ENCODE measurements around the gene ZBTB17. TPM values are rescaled to one million over a fixed set of nuclear protein-coding genes. Genes with fewer than 3 reads are reported as not detected.
A peak's percentile ranks its signal among the peaks of the same experiment; 100 is the strongest.
"Not testable (repeated sequence)": the region's sequence is repeated elsewhere in the genome, so short reads cannot be mapped to it uniquely, and the experiment has no call there.

The ZBTB17 gene
- total RNA-seq, 4 donors from 2014 or later, result 52.1 to 138 (median 56.6) TPM

- peaks cover 0 to 61% (median 0%) of the 10 kb centered on the region in 3 donors for H3K36me3 ChIP-seq
- peak in 1 of 3 donors; percentile 10 for DNase-seq
Measured at GRCh38 chr1:15918962-15919715, 56.8 kb downstream of the ZBTB17 start.

GRCh38 chr1:15916916-15917315, 59.0 kb downstream of the ZBTB17 start:
- no peak overlapping the region for H3K4me3 ChIP-seq
- DNase-seq, result no peak
- peaks cover 0 to 4% (median 0%) of the 10 kb centered on the region in 4 donors for H3K4me1 ChIP-seq
- no peaks in the 10 kb centered on the region for H3K27me3 ChIP-seq
- H3K27ac ChIP-seq, result no peak overlapping the region
- TF ChIP-seq CTCF (IDR thresholded peaks at IDR 0.05) (no peak), POLR2A (IDR thresholded peaks at IDR 0.05) (no peak)
- no peaks in the 10 kb centered on the region for H3K9me3 ChIP-seq
- peaks cover 0 to 63% (median 0%) of the 10 kb centered on the region in 3 donors for H3K36me3 ChIP-seq

More at GRCh38 chr1:15918962-15919715, 56.8 kb downstream of the ZBTB17 start:
- Histone ChIP-seq H3K27ac (no peak overlapping the region), H3K4me3 (no peak overlapping the region), H3K4me1 (peaks cover 0 to 4% (median 0%) of the 10 kb centered on the region in 4 donors), H3K9me3 (no peaks in the 10 kb centered on the region), H3K27me3 (no peaks in the 10 kb centered on the region)
- TF ChIP-seq CTCF (IDR thresholded peaks at IDR 0.05) (no peak), POLR2A (IDR thresholded peaks at IDR 0.05) (no peak)

GRCh38 chr1:15916417-15916816, 59.5 kb downstream of the ZBTB17 start:
- H3K27me3 ChIP-seq, result no peaks in the 10 kb centered on the region
- H3K36me3 ChIP-seq, result peaks cover 0 to 63% (median 0%) of the 10 kb centered on the region in 3 donors
- H3K9me3 ChIP-seq, result no peaks in the 10 kb centered on the region
- H3K27ac ChIP-seq, result no peak overlapping the region
- TF ChIP-seq CTCF (IDR thresholded peaks at IDR 0.05), result no peak
- H3K4me3 ChIP-seq, result no peak overlapping the region
- peaks cover 0 to 4% (median 0%) of the 10 kb centered on the region in 4 donors for H3K4me1 ChIP-seq
- DNase-seq, result no peak

- H3K4me3 ChIP-seq, result no peak overlapping the region
- TF ChIP-seq CTCF (IDR thresholded peaks at IDR 0.05), result no peak
- TF ChIP-seq POLR2A (IDR thresholded peaks at IDR 0.05), result no peak
- H3K27ac ChIP-seq, result no peak overlapping the region
- DNase-seq, result no peak
- H3K27me3 ChIP-seq, result no peaks in the 10 kb centered on the region
- H3K4me1 ChIP-seq, result peaks cover 0 to 4% (median 0%) of the 10 kb centered on the region in 4 donors
- peaks cover 0 to 63% (median 0%) of the 10 kb centered on the region in 3 donors for H3K36me3 ChIP-seq
- no peaks in the 10 kb centered on the region for H3K9me3 ChIP-seq
Measured at GRCh38 chr1:15915991-15916390, 59.9 kb downstream of the ZBTB17 start.

GRCh38 chr1:15913607-15914006, 62.3 kb downstream of the ZBTB17 start:
- not testable (repeated sequence) for H3K4me3 ChIP-seq, H3K27ac ChIP-seq, H3K4me1 ChIP-seq, H3K27me3 ChIP-seq, H3K9me3 ChIP-seq, DNase-seq
- H3K36me3 ChIP-seq, result peaks cover 0 to 62% (median 0%) of the 10 kb centered on the region in 3 donors

- Histone ChIP-seq H3K9me3 (no peaks in the 10 kb centered on the region), H3K27ac (no peak overlapping the region), H3K4me1 (peaks cover 0 to 4% (median 0%) of the 10 kb centered on the region in 4 donors), H3K27me3 (no peaks in the 10 kb centered on the region), H3K36me3 (peaks cover 0 to 50% (median 0%) of the 10 kb centered on the region in 3 donors), H3K4me3 (no peak overlapping the region)
- no peak for TF ChIP-seq CTCF (IDR thresholded peaks at IDR 0.05)
- no peak for TF ChIP-seq POLR2A (IDR thresholded peaks at IDR 0.05)
- no peak for DNase-seq
Measured at GRCh38 chr1:15911927-15912326, 64.0 kb downstream of the ZBTB17 start.

All from Peyer's patch (tissue), 4 donors.